22Rv1 (cell line): Measurements from ENCODE around the gene GFOD1.

Experiments used
- ZFX ChIP-seq: fragments of 450-650 bp; IDR thresholded peaks from 2 replicates; pipeline ENCODE4 v1.6.1; 2017; ENCODE audit warnings: antibody characterized with exemption, borderline replicate concordance
- TF ChIP-seq, protein P1 (sequence below): fragments of 450-650 bp; IDR thresholded peaks from 2 replicates; pipeline ENCODE4 v1.5.1; 2017; ENCODE audit warnings: mild to moderate bottlenecking

DNA sequence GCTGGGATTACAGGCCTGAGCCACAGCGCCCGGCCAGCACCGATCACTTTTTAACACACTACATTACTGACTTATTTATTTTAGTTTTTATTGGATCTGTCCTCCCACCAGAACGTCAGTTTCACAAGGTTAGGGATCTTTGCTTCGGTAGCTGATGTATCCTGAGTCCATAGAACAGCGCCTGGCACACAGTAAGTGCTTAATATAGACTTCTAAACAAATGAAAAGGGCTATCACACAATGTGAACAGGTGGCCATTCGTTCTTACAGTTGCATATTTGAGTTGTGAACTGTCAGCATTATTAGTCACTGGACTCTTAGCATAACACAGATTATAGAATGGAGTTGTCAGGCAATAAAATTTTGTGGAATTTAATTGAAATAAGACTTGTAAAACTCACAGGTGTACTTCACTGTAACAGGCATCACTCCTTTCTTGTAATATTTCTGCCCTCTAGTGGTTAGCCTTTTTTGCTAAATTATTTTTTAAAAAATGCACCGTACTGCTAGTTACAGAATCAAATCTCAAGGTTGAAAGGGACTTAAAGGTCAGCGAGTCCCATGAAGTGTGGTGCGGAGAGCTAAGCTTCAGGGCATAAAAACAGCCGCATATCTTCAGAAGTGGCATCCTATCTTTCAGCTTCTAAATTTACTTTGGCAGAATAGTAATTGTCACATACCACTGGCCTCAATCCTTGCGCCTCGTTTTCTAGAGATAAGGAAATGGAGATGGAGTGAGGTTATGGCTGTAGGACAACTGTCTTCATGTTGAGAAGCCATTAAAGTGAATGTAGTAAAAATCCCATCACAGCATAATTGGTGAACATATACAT is 155.7 kb downstream of the GFOD1 start:
- TF ChIP-seq, protein P1, sequence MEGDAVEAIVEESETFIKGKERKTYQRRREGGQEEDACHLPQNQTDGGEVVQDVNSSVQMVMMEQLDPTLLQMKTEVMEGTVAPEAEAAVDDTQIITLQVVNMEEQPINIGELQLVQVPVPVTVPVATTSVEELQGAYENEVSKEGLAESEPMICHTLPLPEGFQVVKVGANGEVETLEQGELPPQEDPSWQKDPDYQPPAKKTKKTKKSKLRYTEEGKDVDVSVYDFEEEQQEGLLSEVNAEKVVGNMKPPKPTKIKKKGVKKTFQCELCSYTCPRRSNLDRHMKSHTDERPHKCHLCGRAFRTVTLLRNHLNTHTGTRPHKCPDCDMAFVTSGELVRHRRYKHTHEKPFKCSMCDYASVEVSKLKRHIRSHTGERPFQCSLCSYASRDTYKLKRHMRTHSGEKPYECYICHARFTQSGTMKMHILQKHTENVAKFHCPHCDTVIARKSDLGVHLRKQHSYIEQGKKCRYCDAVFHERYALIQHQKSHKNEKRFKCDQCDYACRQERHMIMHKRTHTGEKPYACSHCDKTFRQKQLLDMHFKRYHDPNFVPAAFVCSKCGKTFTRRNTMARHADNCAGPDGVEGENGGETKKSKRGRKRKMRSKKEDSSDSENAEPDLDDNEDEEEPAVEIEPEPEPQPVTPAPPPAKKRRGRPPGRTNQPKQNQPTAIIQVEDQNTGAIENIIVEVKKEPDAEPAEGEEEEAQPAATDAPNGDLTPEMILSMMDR, result peak; percentile 77
- TF ChIP-seq ZFX, result no peak
